HG03095 (cell line): ENCODE measurements around the gene PROM1.

Experiments used
- ATAC-seq: cut with Tn5 transposase; IDR thresholded peaks from one replicate; pipeline ENCODE4 v1.9.1; 2021; ENCODE audit warnings: moderate library complexity; ENCODE audit not compliant: unreplicated experiment

The PROM1 gene

GRCh38 chr4:15948826-15949225 lies 135.0 kb downstream of the PROM1 start:
- ATAC-seq: no peak

- no peak for ATAC-seq
These were observed 136.1 kb downstream of the PROM1 start for GRCh38 chr4:15947684-15948083.

GRCh38 chr4:15945516-15945915 lies 138.3 kb downstream of the PROM1 start:
- no peak for ATAC-seq

- ATAC-seq: no peak
These were observed 138.9 kb downstream of the PROM1 start for GRCh38 chr4:15944895-15945294.

GRCh38 chr4:15942283-15942682 lies 141.5 kb downstream of the PROM1 start:
- ATAC-seq: no peak

- ATAC-seq: no peak
These were observed 145.2 kb downstream of the PROM1 start, which contains the start of gene FGFBP1 for GRCh38 chr4:15938640-15939039. Gene FGFBP1 (minus strand): TSS chr4:15938740. CDS start chr4:15936632, 2,108 bp downstream.

GRCh38 chr4:15938182-15938581 lies 145.6 kb downstream of the PROM1 start:
- ATAC-seq: no peak

- no peak for ATAC-seq
These were observed 147.3 kb downstream of the PROM1 start for GRCh38 chr4:15936495-15936894.

- ATAC-seq: no peak
These were observed 148.1 kb downstream of the PROM1 start for GRCh38 chr4:15935504-15936402.

GRCh38 chr4:15934259-15934658 lies 149.6 kb downstream of the PROM1 start:
- no peak for ATAC-seq

- ATAC-seq: no peak
These were observed 152.2 kb downstream of the PROM1 start for GRCh38 chr4:15931451-15932210.

GRCh38 chr4:15930314-15930713 lies 153.5 kb downstream of the PROM1 start:
- no peak for ATAC-seq

- ATAC-seq: no peak
These were observed 154.3 kb downstream of the PROM1 start for GRCh38 chr4:15929540-15929939.

- no peak for ATAC-seq
These were observed 154.9 kb downstream of the PROM1 start for GRCh38 chr4:15928883-15929282.

- ATAC-seq: no peak
These were observed 157.3 kb downstream of the PROM1 start for GRCh38 chr4:15926486-15926885.

GRCh38 chr4:15925830-15926229 lies 158.0 kb downstream of the PROM1 start:
- ATAC-seq: no peak

GRCh38 chr4:15921592-15921932 lies 162.3 kb downstream of the PROM1 start:
- ATAC-seq: no peak

GRCh38 chr4:15920723-15921591 lies 162.9 kb downstream of the PROM1 start:
- no peak for ATAC-seq

GRCh38 chr4:15918484-15919129 lies 165.2 kb downstream of the PROM1 start:
- no peak for ATAC-seq
